OCI-LY7 (cell line): ENCODE data around the gene ARL14EP.

ENCODE experiments used
- CTCF ChIP-seq: fragments of 200-600 bp; sonication (generic); conservative IDR thresholded peaks from 2 replicates; pipeline ENCODE4 v1.5.1; 2014; ENCODE audit warnings: mild to moderate bottlenecking, antibody characterized with exemption, low read length, moderate library complexity, mixed read lengths
- EZH2phosphoT487 ChIP-seq: fragments of 200-600 bp; sonication (generic); IDR thresholded peaks from 2 replicates; pipeline ENCODE4 v1.6.1; 2018; ENCODE audit warnings: low read depth, borderline replicate concordance, mild to moderate bottlenecking, mixed run types, antibody characterized with exemption, low read length, moderate library complexity, mixed read lengths

GRCh38 chr11:30349885-30350284 lies 27.0 kb downstream of the ARL14EP start:
- no peak for TF ChIP-seq CTCF
- TF ChIP-seq EZH2phosphoT487 = no peak
